HCT116 (cell line): ENCODE data around the gene SEC24C. TPM values are rescaled to one million over a fixed set of nuclear protein-coding genes. Genes with fewer than 3 reads are reported as not detected.
A peak's percentile ranks its signal among the peaks of the same experiment; 100 is the strongest.

Experiments
- ATAC-seq: fragments of 200-7000 bp; cut with Tn5 transposase; 2 replicates; pipeline ENCODE4 v1.9.1; 2020; ENCODE audit warnings: mild to moderate bottlenecking, moderate library complexity
- BruUV-seq: library from RNA; stranded (reverse); fragments of 400-500 nt; replicated peaks from 2 replicates; lab custom pipeline; 2021; lab: Mats Ljungman, UMichigan
- CTCF ChIA-PET: fragments of 300-600 bp; sonication (Branson Sonifier 250); formaldehyde crosslinking; loops from one replicate; lab custom pipeline; 2021; ENCODE audit warnings: antibody characterized with exemption; lab: Charles Lee
- POLR2A ChIA-PET: fragments of 300-600, 350-600 bp; sonication (Branson Sonifier 250); formaldehyde crosslinking; loops from one replicate; lab custom pipeline; 2021; ENCODE audit warnings: antibody characterized with exemption; lab: Charles Lee
- RAD21 ChIA-PET, 2 experiments: fragments of 300-600 bp; sonication (Branson Sonifier 250); formaldehyde crosslinking; loops; one replicate each; lab custom pipeline; 2023; ENCODE audit warnings: low total read pairs in 2 of 2; ENCODE audit not compliant: uncharacterized antibody in 2 of 2, unreplicated experiment in 2 of 2, low non-redundant PET in 1 of 2; lab: Charles Lee
- DNase-seq: peaks from one replicate; pipeline ENCODE4 v3.0.0-alpha.2; 2010; ENCODE audit warnings: low read depth, low spot score
- H2AFZ ChIP-seq: fragments of 200-600 bp; shearing (Covaris generic), sonication (generic); 2 replicates; pipeline ENCODE4 v1.6.1; 2017; ENCODE audit warnings: low read depth, mixed run types, mixed read lengths, antibody characterized with exemption, low read length; ENCODE audit not compliant: poor library complexity, severe bottlenecking
- H3K27ac ChIP-seq: 2 replicates; pipeline ENCODE4 v1.5.1; 2012; ENCODE audit warnings: low read depth, low read length
- H3K27me3 ChIP-seq: fragments of 200-600 bp; sonication (generic); 2 replicates; pipeline ENCODE4 v1.6.1; 2016; ENCODE audit warnings: mixed run types, low read length, mixed read lengths; ENCODE audit not compliant: insufficient read depth
- H3K36me3 ChIP-seq, 2 experiments: fragments of 200-500 bp in 1 of 2; fragments of 200-600 bp in 1 of 2; sonication (Bioruptor generic) in 1 of 2; sonication (generic) in 1 of 2; 2 replicates each; pipeline versions ENCODE4 v1.5.1 to v1.6.1; 2014 to 2016; ENCODE audit warnings: low read length in 2 of 2, inconsistent platforms in 1 of 2, mixed read lengths in 1 of 2, mixed run types in 1 of 2; ENCODE audit not compliant: insufficient read depth in 2 of 2, control insufficient read depth in 1 of 2
- H3K4me1 ChIP-seq, 2 experiments: fragments of 200-600 bp in 1 of 2; sonication (generic) in 1 of 2; 2 replicates each; pipeline versions ENCODE4 v1.5.1 to v1.6.1; 2012 to 2017; ENCODE audit warnings: low read length in 2 of 2, inconsistent platforms in 1 of 2, mild to moderate bottlenecking in 1 of 2, mixed read lengths in 1 of 2, mixed run types in 1 of 2, moderate library complexity in 1 of 2; ENCODE audit not compliant: insufficient read depth in 2 of 2, control insufficient read depth in 1 of 2
- H3K4me2 ChIP-seq: fragments of 200-600 bp; sonication (generic); 2 replicates; pipeline ENCODE4 v1.6.1; 2017; ENCODE audit warnings: mixed run types, low read length, mixed read lengths
- H3K4me3 ChIP-seq, 2 experiments: fragments of 200-600 bp in 1 of 2; sonication (generic) in 1 of 2; replicated peaks in 1 of 2; 2 replicates each; pipeline ENCODE4 v1.5.1; 2011 to 2016; ENCODE audit warnings: low read length in 2 of 2, control low read depth in 1 of 2, low read depth in 1 of 2, mild to moderate bottlenecking in 1 of 2, mixed read lengths in 1 of 2, mixed run types in 1 of 2
- H3K79me2 ChIP-seq: fragments of 200-600 bp; sonication (generic); 2 replicates; pipeline ENCODE4 v1.6.1; 2017; ENCODE audit warnings: mild to moderate bottlenecking, mixed run types, low read length, moderate library complexity, mixed read lengths; ENCODE audit not compliant: insufficient read depth
- H3K9ac ChIP-seq: fragments of 200-600 bp; sonication (generic); 2 replicates; pipeline ENCODE4 v1.6.1; 2016; ENCODE audit warnings: low read length, mixed read lengths
- H3K9me2 ChIP-seq: fragments of 200-600 bp; sonication (generic), shearing (Covaris generic); 2 replicates; pipeline ENCODE4 v1.6.1; 2017; ENCODE audit warnings: mixed run types, mild to moderate bottlenecking, moderate library complexity; ENCODE audit not compliant: insufficient read depth
- H3K9me3 ChIP-seq, 2 experiments: fragments of 200-500 bp in 1 of 2; fragments of 200-600 bp in 1 of 2; sonication (Bioruptor generic) in 1 of 2; sonication (generic) in 1 of 2; 2 replicates each; pipeline ENCODE4 v1.6.1; 2014 to 2017; ENCODE audit warnings: low read length in 2 of 2, mixed read lengths in 2 of 2, inconsistent platforms in 1 of 2, low read depth in 1 of 2, mild to moderate bottlenecking in 1 of 2, mixed run types in 1 of 2, moderate library complexity in 1 of 2; ENCODE audit not compliant: control insufficient read depth in 1 of 2, insufficient read depth in 1 of 2
- H4K20me1 ChIP-seq: fragments of 200-600 bp; sonication (generic), shearing (Covaris generic); 2 replicates; pipeline ENCODE4 v1.6.1; 2017; ENCODE audit warnings: mixed run types, mild to moderate bottlenecking, moderate library complexity; ENCODE audit not compliant: insufficient read depth
- SIN3A ChIP-seq: IDR thresholded peaks from 2 replicates; pipeline ENCODE4 v1.6.1; 2012; ENCODE audit warnings: low read depth
- SRF ChIP-seq: IDR thresholded peaks from 2 replicates; pipeline ENCODE4 v1.6.1; 2012; ENCODE audit warnings: low read depth
- ZFX ChIP-seq: fragments of 450-650 bp; IDR thresholded peaks from 2 replicates; pipeline ENCODE4 v1.6.1; 2017
- intact Hi-C: fragments of 100-400 bp; cut with micrococcal nuclease; formaldehyde crosslinking; loops from 2 replicates; pipeline ENCODE4 v1.10.0; 2022
- total RNA-seq: library from RNA; stranded (reverse); gene quantifications from one replicate; pipeline ENCODE4 v1.2.1, GENCODE V29; 2021; ENCODE audit not compliant: unreplicated experiment
- TF ChIP-seq, protein P1 (sequence below): IDR thresholded peaks from 2 replicates; pipeline ENCODE4 v1.6.1; 2012
- TF ChIP-seq, protein P2 (sequence below), 3 experiments: fragments of 200-600 bp in 1 of 3; sonication (generic) in 1 of 3; IDR thresholded peaks in 2 of 3; conservative IDR thresholded peaks in 1 of 3; 2 replicates each; pipeline ENCODE4 v1.5.1; 2012 to 2017; ENCODE audit warnings: low read depth in 2 of 3, low read length in 2 of 3, antibody characterized with exemption in 1 of 3, borderline replicate concordance in 1 of 3, control low read depth in 1 of 3, mild to moderate bottlenecking in 1 of 3, mixed read lengths in 1 of 3, mixed run types in 1 of 3, moderate library complexity in 1 of 3; ENCODE audit not compliant: insufficient read depth in 1 of 3

The SEC24C gene
- total RNA-seq, 1 experiment from 2014 or later = 60.9 TPM

DNA sequence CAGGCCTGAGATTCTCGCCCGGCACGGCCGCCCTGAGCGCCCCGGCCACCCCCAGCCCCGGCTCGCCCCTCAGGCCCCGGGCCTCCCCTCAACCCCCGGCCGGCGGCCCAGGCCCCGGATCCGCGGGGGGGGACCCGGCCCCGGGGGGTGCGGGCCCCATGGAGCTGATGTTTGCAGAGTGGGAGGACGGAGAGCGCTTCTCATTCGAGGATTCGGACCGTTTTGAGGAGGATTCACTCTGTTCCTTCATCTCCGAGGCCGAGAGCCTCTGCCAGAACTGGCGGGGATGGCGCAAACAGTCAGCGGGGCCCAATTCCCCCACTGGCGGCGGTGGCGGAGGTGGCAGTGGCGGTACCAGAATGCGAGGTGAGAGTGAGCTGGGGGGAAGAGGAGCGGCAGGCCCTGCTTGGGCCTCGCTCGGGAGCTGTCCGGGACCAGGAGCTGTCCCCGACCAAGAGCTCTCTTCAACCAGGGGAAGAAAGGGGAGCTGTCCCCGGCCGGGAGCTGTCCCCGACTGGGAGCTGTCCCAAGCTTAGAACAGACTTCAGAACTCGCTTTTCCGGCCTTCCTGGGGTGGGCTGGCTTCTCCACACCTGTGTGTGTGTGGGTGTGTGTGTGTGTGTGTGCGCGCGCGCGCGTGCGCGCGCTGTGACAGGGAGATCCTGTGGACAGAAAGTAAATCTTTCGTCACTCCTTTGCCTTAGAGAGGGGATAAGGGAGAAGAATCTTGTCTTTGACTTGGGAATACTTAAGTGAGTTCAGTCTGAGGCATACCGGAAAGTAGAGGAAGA is 41.7 kb downstream of the SEC24C start:
- CTCF ChIA-PET = no interaction called here
- H3K4me2 ChIP-seq = peak overlapping the region; percentile 81
- peaks cover 0 to 7% of the 10 kb centered on the region in 2 experiments; a peak in 2 of 4 replicates for H3K36me3 ChIP-seq
- peaks cover 55% of the 10 kb centered on the region for H3K79me2 ChIP-seq
- H3K27ac ChIP-seq = peak overlapping the region; percentile 60
- H3K27me3 ChIP-seq = no peaks in the 10 kb centered on the region
- RAD21 ChIA-PET = no interaction called here
- intact Hi-C loops = loop anchor here (1.0 kb wide), 1 partner anchor 42 kb away; the partner anchor contains the start of gene SEC24C
- no TSS peak for BruUV-seq
- DNase-seq (no peak), ATAC-seq (peak; percentile 3; the same call in 1 of the 2 replicates)
- POLR2A ChIA-PET = interaction anchor here (0.9 kb wide), 1 partner anchor 25 kb away, joined by 3 read pairs; no protein-coding TSS in a partner anchor
- H2AFZ ChIP-seq = no peak overlapping the region
- H3K9me2 ChIP-seq = no peaks in the 10 kb centered on the region
- TF ChIP-seq, protein P1, sequence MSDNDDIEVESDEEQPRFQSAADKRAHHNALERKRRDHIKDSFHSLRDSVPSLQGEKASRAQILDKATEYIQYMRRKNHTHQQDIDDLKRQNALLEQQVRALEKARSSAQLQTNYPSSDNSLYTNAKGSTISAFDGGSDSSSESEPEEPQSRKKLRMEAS = no peak
- TF ChIP-seq SIN3A (no peak), SRF (no peak), ZFX (peak; percentile 90)
- TF ChIP-seq, protein P2, sequence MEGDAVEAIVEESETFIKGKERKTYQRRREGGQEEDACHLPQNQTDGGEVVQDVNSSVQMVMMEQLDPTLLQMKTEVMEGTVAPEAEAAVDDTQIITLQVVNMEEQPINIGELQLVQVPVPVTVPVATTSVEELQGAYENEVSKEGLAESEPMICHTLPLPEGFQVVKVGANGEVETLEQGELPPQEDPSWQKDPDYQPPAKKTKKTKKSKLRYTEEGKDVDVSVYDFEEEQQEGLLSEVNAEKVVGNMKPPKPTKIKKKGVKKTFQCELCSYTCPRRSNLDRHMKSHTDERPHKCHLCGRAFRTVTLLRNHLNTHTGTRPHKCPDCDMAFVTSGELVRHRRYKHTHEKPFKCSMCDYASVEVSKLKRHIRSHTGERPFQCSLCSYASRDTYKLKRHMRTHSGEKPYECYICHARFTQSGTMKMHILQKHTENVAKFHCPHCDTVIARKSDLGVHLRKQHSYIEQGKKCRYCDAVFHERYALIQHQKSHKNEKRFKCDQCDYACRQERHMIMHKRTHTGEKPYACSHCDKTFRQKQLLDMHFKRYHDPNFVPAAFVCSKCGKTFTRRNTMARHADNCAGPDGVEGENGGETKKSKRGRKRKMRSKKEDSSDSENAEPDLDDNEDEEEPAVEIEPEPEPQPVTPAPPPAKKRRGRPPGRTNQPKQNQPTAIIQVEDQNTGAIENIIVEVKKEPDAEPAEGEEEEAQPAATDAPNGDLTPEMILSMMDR (IDR thresholded peaks at IDR 0.05 in 2 of 3, conservative IDR thresholded peaks at IDR 0.05 in 1 of 3; ENCODE audit: borderline replicate concordance in 1 of 3, insufficient read depth in 1 of 3, low read depth in 2 of 3, low read length in 2 of 3) = 0 out of 6 replicates have a peak, but pooled peaks of 2 of the 3 experiments have one; percentile 3 to 6
- peak overlapping the region; percentile 69 for H3K9ac ChIP-seq
- H3K9me3 ChIP-seq = no peaks in the 10 kb centered on the region
- peak overlapping the region; percentile 86 to 87 for H3K4me3 ChIP-seq
- no peaks in the 10 kb centered on the region for H4K20me1 ChIP-seq
- H3K4me1 ChIP-seq = peaks cover 11 to 25% of the 10 kb centered on the region in 2 experiments
